Hair follicular keratinocyte (primary cell): ENCODE data around the gene VAMP1. TPM values are rescaled to one million over a fixed set of nuclear protein-coding genes. Genes with fewer than 3 reads are reported as not detected.

ENCODE experiments used
- total RNA-seq: library from RNA; depleted of rRNA; stranded (reverse); fragments of >200 nt; gene quantifications from 2 replicates; pipeline ENCODE4 v1.2.3, GENCODE V29; 2015

The VAMP1 gene
- 0.62 and 2.3 TPM in 2 replicates for total RNA-seq

GRCh38 chr12:6470375-6471163 lies at the start of gene VAMP1:
TSS of gene VAMP1 (minus strand) at chr12:6470677. CDS start at chr12:6470531, 146 bp downstream.

GRCh38 chr12:6493497-6494257 lies 23.2 kb upstream of the VAMP1 start, which contains the start of gene NCAPD2:
TSS of gene NCAPD2 (plus strand) at chr12:6494102. CDS start at chr12:6495099, 997 bp downstream.

GRCh38 chr12:6492838-6493496 lies 22.5 kb upstream of the VAMP1 start, which contains the start of gene MRPL51:
TSS of gene MRPL51 (minus strand) at chr12:6493262. CDS start at chr12:6493136, 126 bp downstream.

GRCh38 chr12:6451348-6452244 lies 18.9 kb downstream of the VAMP1 start, which contains the start of gene TAPBPL:
TSS of gene TAPBPL (plus strand) at chr12:6452042. CDS start at chr12:6452249, 207 bp downstream.

GRCh38 chr12:6444704-6445688 lies 25.5 kb downstream of the VAMP1 start, which contains the start of gene CD27:
TSS of gene CD27 (plus strand) at chr12:6444955. CDS start at chr12:6445096, 141 bp downstream.

Other genes with a start within 250 kb of the VAMP1 start
- gene PLEKHG6, start 160.0 kb downstream of the VAMP1 start, total RNA-seq: 1.7 and 3.5 TPM in 2 replicates
- 167 and 186 TPM in 2 replicates for gene TNFRSF1A, start 128.6 kb downstream of the VAMP1 start, total RNA-seq
- gene SCNN1A, start 95.1 kb downstream of the VAMP1 start, total RNA-seq: 7.7 and 12.3 TPM in 2 replicates
- 183 and 189 TPM in 2 replicates for gene LTBR, start 86.5 kb downstream of the VAMP1 start, total RNA-seq
- not detected in 2 replicates for gene CD27, start 25.7 kb downstream of the VAMP1 start, total RNA-seq
- 4.4 and 4.5 TPM in 2 replicates for gene TAPBPL, start 18.6 kb downstream of the VAMP1 start, total RNA-seq
- gene MRPL51, start 22.6 kb upstream of the VAMP1 start, total RNA-seq: 103 and 161 TPM in 2 replicates
- 36.9 and 103 TPM in 2 replicates for gene NCAPD2, start 23.4 kb upstream of the VAMP1 start, total RNA-seq
- 6,486 and 6,733 TPM in 2 replicates for gene GAPDH, start 63.8 kb upstream of the VAMP1 start, total RNA-seq
- gene IFFO1, start 85.4 kb upstream of the VAMP1 start, total RNA-seq: 0.46 and 1.2 TPM in 2 replicates
- gene NOP2, start 97.6 kb upstream of the VAMP1 start, total RNA-seq: 46.0 and 61.7 TPM in 2 replicates
- gene CHD4, start 136.7 kb upstream of the VAMP1 start, total RNA-seq: 153 and 169 TPM in 2 replicates
- gene LPAR5, start 165.3 kb upstream of the VAMP1 start, total RNA-seq: 15.7 and 17.6 TPM in 2 replicates
- 0.16 TPM in 1 of 2 replicates, not detected in the other for gene ACRBP, start 176.8 kb upstream of the VAMP1 start, total RNA-seq
- gene ING4, start 192.4 kb upstream of the VAMP1 start, total RNA-seq: 12.8 and 22.3 TPM in 2 replicates
- 11.6 and 14.3 TPM in 2 replicates for gene ZNF384, start 218.7 kb upstream of the VAMP1 start, total RNA-seq
- gene PIANP, start 230.1 kb upstream of the VAMP1 start, total RNA-seq: not detected in 2 replicates